ENCODE results near the gene LRRC15.
A peak's percentile ranks its signal among the peaks of the same experiment; 100 is the strongest.

Gene LRRC15

GRCh38 chr3:194314388-194315068 is 55.0 kb downstream of the LRRC15 start:
- no peak for DNase-seq

DNA sequence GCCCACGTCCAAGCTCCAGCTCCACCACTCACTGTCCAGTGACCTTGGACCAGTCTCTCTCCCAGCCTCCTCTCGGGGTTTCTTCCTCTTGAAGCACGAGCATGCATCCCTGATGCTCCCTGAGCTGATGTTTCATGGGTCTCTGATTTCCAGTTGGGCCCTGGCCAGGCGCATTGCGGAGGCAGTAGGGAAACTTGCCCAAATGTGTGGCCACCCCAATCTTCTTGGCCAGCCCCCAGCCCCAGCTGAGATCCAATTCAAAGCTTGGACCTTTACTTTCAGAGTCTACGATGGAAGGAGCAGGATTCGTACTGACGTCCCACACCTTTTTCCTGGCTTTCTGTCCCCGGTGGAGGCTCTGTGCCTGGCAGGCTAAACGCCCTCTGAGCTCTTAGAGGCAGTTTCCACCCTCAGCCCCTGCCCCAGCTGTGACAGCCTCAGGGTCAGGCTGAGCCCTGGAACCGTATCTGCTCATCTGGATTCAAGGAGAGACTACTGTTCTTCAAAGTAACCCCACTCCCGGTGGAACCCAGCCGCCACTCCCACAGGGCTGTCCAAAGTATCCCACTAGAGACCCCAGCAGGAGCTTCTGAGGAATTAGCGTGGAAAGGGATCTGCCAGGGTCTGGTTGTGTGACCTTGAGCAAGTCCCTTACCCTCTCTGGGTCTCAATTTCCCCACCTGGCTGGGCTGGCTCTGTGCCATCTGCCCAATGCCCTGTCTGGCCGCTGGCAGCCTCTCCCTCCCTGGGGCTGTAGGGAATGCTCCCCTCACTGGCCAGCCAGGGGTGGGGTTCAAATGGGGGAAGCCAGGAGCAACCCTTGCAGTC is 55.8 kb downstream of the LRRC15 start:
- DNase-seq: no peak

DNA sequence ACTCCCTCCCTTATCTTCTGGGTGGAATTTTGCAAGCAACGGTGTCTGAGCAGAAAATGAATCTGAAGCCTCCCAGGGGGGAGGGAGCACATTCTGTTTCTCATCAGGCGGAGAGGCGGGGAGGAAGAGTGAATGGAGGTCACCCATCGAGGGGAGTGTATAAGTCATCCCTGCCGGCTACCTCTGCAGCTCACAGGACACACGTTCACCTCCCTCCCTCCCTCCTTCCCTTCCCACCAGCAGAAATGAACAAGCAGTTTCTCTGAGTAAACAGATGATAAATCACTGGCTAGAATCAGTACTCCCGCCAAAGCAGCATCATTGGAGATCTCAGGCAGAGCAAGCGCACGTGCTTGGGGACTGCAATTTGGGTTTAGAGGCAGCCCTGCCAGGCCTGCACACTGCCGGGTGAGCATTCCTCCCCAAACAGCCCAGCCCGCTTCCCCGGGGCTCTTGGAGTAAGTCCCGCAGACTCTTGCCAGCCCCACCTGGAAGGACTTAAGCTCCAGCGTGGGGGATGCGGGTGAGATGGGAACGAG is 56.7 kb downstream of the LRRC15 start:
- DNase-seq: no peak

- DNase-seq: no peak
These were observed 57.3 kb downstream of the LRRC15 start for GRCh38 chr3:194312186-194312742.

GRCh38 chr3:194311000-194311399 is 58.5 kb downstream of the LRRC15 start:
- no peak for DNase-seq

DNA sequence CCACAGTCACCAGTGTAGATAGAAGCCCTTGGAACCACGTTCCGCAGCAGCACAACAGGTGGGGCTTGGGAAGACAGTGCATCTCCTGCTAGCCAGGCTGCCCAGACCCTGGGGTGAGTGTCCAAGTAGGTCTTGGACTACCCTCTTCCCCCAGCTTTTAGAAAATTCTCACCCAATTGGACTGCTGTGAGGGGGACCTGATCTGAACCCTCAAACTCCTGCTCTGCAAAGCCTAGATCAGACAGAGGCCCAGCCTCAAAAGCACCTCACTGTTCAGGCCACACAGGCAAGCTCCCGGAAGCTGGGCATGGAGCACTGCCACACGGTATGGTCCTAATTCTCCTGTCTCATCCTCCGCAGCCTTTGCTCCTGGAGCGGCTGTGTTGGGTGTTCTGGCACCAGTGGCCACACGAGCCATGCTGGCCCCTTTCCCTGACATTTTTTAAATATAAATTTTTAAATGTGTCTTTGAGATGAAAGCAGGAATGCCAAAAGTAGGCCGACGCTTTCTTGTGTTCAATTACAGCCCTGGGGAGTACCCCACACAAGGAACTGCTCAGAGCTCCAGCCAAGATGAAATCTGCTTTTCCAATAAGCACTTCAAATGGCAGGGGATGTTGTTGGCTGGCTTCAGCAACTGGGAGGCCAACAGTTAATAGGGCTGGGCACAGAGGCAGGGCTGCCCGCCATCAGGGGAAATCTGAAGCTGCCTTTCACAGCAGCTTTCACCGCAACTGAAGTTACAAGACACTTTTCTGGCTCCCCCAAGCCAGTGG is 59.3 kb downstream of the LRRC15 start:
- DNase-seq: no peak

DNA sequence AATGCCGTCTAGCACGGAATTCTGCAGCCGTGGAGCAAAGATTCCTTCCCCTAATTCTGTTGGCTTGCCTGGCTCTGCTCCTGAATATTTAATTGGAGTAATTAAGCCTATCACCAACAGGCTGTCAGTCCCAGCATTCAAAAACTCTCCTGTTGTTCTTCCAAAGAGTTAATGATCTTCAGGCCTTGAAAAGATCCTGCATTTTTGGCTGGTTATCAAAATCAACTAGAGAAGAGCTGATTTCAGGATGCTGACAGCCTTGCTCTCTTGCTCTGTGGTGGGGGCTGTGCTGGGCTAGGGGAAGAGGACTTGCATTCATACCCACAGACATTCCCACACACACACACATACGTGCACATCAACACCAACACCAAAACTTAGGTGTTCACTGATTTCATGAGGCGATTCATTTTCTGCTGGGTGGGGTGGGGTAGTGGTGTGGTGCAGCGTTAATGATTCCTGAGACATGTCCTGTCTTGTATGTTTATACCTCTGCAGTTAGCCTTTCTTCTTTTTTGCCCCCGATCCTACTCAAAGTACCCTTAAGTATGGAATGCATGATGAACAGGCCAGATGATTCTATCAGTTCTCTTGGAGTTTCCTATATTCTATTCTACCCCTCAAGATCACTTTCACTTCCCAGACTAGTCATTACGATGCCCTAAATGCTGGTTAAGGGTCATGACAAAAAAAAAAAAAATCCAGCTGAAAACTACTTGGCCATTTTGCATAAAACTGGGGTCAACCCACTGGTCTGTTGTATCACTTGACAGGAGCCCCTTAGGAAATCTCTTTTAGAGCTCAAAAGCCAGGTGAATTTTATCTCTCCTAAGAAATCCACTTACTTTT is 60.7 kb downstream of the LRRC15 start:
- DNase-seq: no peak

- no peak for DNase-seq
These were observed 61.7 kb downstream of the LRRC15 start for GRCh38 chr3:194307849-194308248.

GRCh38 chr3:194306771-194307640 is 62.5 kb downstream of the LRRC15 start:
- DNase-seq: peak; percentile 41

DNA sequence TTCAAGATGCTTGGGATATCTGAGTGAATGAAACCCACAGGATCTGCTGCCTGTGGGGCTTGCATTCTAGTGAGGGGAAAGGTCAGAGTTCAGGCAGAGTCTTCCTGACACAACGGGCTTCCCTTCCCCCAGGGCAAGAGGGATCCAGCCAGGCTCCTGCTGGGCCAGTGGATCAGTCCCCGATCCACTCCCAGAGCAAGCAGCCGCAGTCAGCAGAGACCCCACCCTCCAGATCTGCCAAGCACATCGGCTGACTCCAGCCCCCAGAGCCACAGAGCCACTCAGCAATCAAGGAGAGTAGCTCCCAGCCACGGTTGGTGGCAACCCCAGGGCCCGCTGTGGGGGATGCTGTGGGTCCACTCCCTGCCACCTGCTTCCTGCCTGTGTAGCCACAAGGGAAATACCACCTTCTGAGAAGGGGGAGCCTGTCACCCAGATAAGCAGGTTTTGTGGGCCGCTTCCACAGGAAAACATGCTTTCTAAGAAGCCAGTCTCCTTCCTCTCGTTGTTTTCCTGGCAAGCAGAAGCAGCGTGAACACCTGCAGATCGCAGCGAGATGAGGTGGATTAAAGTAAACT is 63.3 kb downstream of the LRRC15 start:
- DNase-seq: peak; percentile 57

- no peak for DNase-seq
These were observed 64.0 kb downstream of the LRRC15 start for GRCh38 chr3:194305356-194306108.
